HEK293 (cell line): ENCODE measurements around the gene UBR7.

Experiments used
- INSM2 ChIP-seq: fragments of 450-650 bp; formaldehyde crosslinking; IDR thresholded peaks from 2 replicates; pipeline ENCODE4 v1.5.1; 2016; ENCODE audit warnings: missing biosample characterization, missing genetic modification characterization
- KLF8 ChIP-seq: fragments of 450-650 bp; formaldehyde crosslinking; IDR thresholded peaks from 2 replicates; pipeline ENCODE4 v1.5.1; 2016; ENCODE audit warnings: missing biosample characterization, missing genetic modification characterization
- MEIS1 ChIP-seq: sonication (generic); formaldehyde crosslinking; IDR thresholded peaks from 2 replicates; pipeline ENCODE4 v1.8.1; 2022; ENCODE audit warnings: missing genetic modification reagents, mild to moderate bottlenecking, borderline replicate concordance
- MZF1 ChIP-seq: fragments of 450-650 bp; formaldehyde crosslinking; IDR thresholded peaks from 2 replicates; pipeline ENCODE4 v1.5.1; 2017; ENCODE audit warnings: missing biosample characterization, missing genetic modification characterization, borderline replicate concordance
- ZBTB44 ChIP-seq: fragments of 450-650 bp; IDR thresholded peaks from 2 replicates; pipeline ENCODE4 v1.5.1; 2018; ENCODE audit warnings: missing biosample characterization, mild to moderate bottlenecking, missing genetic modification characterization
- ZBTB6 ChIP-seq: fragments of 450-650 bp; formaldehyde crosslinking; IDR thresholded peaks from 2 replicates; pipeline ENCODE4 v1.5.1; 2017; ENCODE audit warnings: missing biosample characterization, missing genetic modification characterization
- ZBTB7A ChIP-seq: fragments of 450-650 bp; formaldehyde crosslinking; IDR thresholded peaks from 2 replicates; pipeline ENCODE4 v1.5.1; 2016; ENCODE audit warnings: low read depth, missing biosample characterization, missing genetic modification characterization
- ZIC2 ChIP-seq: fragments of 450-650 bp; formaldehyde crosslinking; IDR thresholded peaks from 2 replicates; pipeline ENCODE4 v1.5.1; 2016; ENCODE audit warnings: missing biosample characterization, missing genetic modification characterization
- ZNF114 ChIP-seq: fragments of 450-650 bp; formaldehyde crosslinking; IDR thresholded peaks from 2 replicates; pipeline ENCODE4 v1.5.0; 2017; ENCODE audit warnings: missing biosample characterization, missing genetic modification characterization
- ZNF121 ChIP-seq: fragments of 450-650 bp; formaldehyde crosslinking; IDR thresholded peaks from 2 replicates; pipeline ENCODE4 v1.5.1; 2016; ENCODE audit warnings: missing biosample characterization, missing genetic modification characterization
- ZNF214 ChIP-seq: fragments of 450-650 bp; formaldehyde crosslinking; IDR thresholded peaks from 2 replicates; pipeline ENCODE4 v1.5.1; 2017; ENCODE audit warnings: missing biosample characterization, mild to moderate bottlenecking, missing genetic modification characterization, borderline replicate concordance
- ZNF223 ChIP-seq: fragments of 450-650 bp; formaldehyde crosslinking; IDR thresholded peaks from 2 replicates; pipeline ENCODE4 v1.5.1; 2016; ENCODE audit warnings: missing biosample characterization, missing genetic modification characterization
- ZNF335 ChIP-seq: fragments of 450-650 bp; formaldehyde crosslinking; conservative IDR thresholded peaks from 2 replicates; pipeline ENCODE4 v1.5.1; 2016; ENCODE audit warnings: missing biosample characterization, missing genetic modification characterization
- ZNF501 ChIP-seq: fragments of 450-650 bp; formaldehyde crosslinking; IDR thresholded peaks from 2 replicates; pipeline ENCODE4 v1.5.1; 2016; ENCODE audit warnings: missing biosample characterization, missing genetic modification characterization
- ZNF521 ChIP-seq: fragments of 450-650 bp; formaldehyde crosslinking; IDR thresholded peaks from 2 replicates; pipeline ENCODE4 v1.5.1; 2017; ENCODE audit warnings: missing biosample characterization, mild to moderate bottlenecking, missing genetic modification characterization
- ZNF610 ChIP-seq: fragments of 450-650 bp; formaldehyde crosslinking; IDR thresholded peaks from 2 replicates; pipeline ENCODE4 v1.5.1; 2016; ENCODE audit warnings: missing biosample characterization, missing genetic modification characterization, borderline replicate concordance
- ZNF776 ChIP-seq: fragments of 450-650 bp; formaldehyde crosslinking; IDR thresholded peaks from 2 replicates; pipeline ENCODE4 v1.5.0; 2017; ENCODE audit warnings: missing biosample characterization, missing genetic modification characterization, borderline replicate concordance
- ZNF791 ChIP-seq: fragments of 450-650 bp; formaldehyde crosslinking; IDR thresholded peaks from 2 replicates; pipeline ENCODE4 v1.5.1; 2016; ENCODE audit warnings: missing biosample characterization, missing genetic modification characterization
- ZNF843 ChIP-seq: fragments of 450-650 bp; formaldehyde crosslinking; IDR thresholded peaks from 2 replicates; pipeline ENCODE4 v1.5.1; 2016; ENCODE audit warnings: missing biosample characterization, missing genetic modification characterization
- TF ChIP-seq, protein P1 (sequence below): fragments of 450-650 bp; formaldehyde crosslinking; IDR thresholded peaks from 2 replicates; pipeline ENCODE4 v1.5.0; 2017; ENCODE audit warnings: missing biosample characterization, missing genetic modification characterization, borderline replicate concordance
- TF ChIP-seq, protein P2 (sequence below): fragments of 450-650 bp; formaldehyde crosslinking; IDR thresholded peaks from 2 replicates; pipeline ENCODE4 v1.5.1; 2016; ENCODE audit warnings: missing biosample characterization, missing genetic modification characterization
- TF ChIP-seq, protein P3 (sequence below): fragments of 450-650 bp; formaldehyde crosslinking; IDR thresholded peaks from 2 replicates; pipeline ENCODE4 v1.5.1; 2016; ENCODE audit warnings: missing biosample characterization, missing genetic modification characterization
- TF ChIP-seq, protein P4 (sequence below): fragments of 450-650 bp; formaldehyde crosslinking; IDR thresholded peaks from 2 replicates; pipeline ENCODE4; 2016; ENCODE audit warnings: missing biosample characterization, missing genetic modification characterization
- TF ChIP-seq, protein P5 (sequence below): sonication (generic); formaldehyde crosslinking; IDR thresholded peaks from 2 replicates; pipeline ENCODE4 v1.8.1; 2022; ENCODE audit warnings: mild to moderate bottlenecking, moderate library complexity, missing genetic modification reagents

The UBR7 gene

DNA sequence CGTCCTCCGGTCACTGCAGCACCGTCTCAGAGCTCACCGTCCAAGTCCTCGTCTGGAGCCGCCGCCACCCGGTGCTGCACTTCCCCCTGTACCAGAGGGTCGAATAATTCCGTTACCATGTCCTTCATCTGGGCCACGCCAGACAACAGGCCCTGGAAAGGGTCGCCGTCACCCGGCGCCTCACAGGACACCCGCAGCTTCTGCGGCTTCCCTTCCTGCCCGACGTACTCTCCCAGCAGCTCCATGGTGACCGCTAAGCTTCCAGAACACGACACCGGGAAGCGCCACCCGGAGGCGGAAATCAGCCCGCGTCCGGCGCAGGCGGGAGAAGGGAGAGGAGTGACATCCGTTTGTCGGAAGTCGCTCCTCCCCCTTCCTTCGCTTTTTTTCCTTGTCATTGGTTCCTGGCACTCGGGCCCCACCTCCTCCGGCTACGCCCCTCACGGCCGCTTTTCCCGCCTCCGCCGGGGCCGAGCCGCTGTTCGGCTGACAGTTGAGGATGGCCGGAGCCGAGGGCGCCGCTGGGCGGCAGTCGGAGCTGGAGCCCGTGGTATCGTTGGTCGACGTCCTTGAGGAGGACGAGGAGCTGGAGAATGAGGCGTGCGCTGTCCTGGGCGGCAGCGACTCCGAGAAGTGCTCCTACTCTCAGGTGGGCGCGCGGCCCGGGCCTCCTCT lies at the start of gene UBR7, which contains the start of gene GON7 (continued):
- TF ChIP-seq KLF8 (tag by site-specific recombination) (peak; percentile 81; the same call in 1 of the 2 replicates), MZF1 (tag by site-specific recombination) (no peak), ZNF121 (tag by site-specific recombination) (no peak; the same call in 1 of the 2 replicates), ZBTB7A (tag by site-specific recombination) (no peak), INSM2 (tag by site-specific recombination) (peak; percentile 35; the same call in 1 of the 2 replicates), ZNF501 (tag by site-specific recombination) (peak; percentile 97), ZNF223 (no peak), ZNF610 (tag by site-specific recombination) (0 out of 2 replicates have a peak, but pooled peaks have one; percentile 18), ZNF521 (no peak), ZBTB44 (tag by site-specific recombination) (no peak), ZIC2 (tag by site-specific recombination) (peak; percentile 37; the same call in 1 of the 2 replicates), ZNF114 (no peak), MEIS1 (no peak), ZNF791 (tag by site-specific recombination) (no peak), ZNF214 (no peak), ZBTB6 (tag by site-specific recombination) (peak; percentile 82; the same call in 1 of the 2 replicates), ZNF335 (tag by site-specific recombination) (peak; percentile 94), ZNF776 (tag by site-specific recombination) (no peak), ZNF843 (no peak)
- TF ChIP-seq, protein P1, sequence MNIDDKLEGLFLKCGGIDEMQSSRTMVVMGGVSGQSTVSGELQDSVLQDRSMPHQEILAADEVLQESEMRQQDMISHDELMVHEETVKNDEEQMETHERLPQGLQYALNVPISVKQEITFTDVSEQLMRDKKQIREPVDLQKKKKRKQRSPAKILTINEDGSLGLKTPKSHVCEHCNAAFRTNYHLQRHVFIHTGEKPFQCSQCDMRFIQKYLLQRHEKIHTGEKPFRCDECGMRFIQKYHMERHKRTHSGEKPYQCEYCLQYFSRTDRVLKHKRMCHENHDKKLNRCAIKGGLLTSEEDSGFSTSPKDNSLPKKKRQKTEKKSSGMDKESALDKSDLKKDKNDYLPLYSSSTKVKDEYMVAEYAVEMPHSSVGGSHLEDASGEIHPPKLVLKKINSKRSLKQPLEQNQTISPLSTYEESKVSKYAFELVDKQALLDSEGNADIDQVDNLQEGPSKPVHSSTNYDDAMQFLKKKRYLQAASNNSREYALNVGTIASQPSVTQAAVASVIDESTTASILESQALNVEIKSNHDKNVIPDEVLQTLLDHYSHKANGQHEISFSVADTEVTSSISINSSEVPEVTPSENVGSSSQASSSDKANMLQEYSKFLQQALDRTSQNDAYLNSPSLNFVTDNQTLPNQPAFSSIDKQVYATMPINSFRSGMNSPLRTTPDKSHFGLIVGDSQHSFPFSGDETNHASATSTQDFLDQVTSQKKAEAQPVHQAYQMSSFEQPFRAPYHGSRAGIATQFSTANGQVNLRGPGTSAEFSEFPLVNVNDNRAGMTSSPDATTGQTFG (tag by site-specific recombination) = no peak
- TF ChIP-seq, protein P2, sequence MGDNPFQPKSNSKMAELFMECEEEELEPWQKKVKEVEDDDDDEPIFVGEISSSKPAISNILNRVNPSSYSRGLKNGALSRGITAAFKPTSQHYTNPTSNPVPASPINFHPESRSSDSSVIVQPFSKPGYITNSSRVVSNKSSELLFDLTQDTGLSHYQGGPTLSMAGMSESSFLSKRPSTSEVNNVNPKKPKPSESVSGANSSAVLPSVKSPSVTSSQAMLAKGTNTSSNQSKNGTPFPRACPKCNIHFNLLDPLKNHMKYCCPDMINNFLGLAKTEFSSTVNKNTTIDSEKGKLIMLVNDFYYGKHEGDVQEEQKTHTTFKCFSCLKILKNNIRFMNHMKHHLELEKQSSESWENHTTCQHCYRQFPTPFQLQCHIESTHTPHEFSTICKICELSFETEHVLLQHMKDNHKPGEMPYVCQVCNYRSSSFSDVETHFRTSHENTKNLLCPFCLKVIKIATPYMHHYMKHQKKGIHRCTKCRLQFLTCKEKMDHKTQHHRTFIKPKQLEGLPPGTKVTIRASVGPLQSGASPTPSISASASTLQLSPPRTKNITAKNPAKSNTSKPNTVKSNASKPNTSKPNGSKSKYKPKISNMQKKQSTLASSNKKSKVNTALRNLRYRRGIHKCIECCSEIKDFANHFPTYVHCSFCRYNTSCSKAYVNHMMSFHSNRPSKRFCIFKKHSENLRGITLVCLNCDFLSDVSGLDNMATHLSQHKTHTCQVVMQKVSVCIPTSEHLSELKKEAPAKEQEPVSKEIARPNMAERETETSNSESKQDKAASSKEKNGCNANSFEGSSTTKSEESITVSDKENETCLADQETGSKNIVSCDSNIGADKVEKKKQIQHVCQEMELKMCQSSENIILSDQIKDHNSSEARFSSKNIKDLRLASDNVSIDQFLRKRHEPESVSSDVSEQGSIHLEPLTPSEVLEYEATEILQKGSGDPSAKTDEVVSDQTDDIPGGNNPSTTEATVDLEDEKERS (tag by site-specific recombination) = no peak
- TF ChIP-seq, protein P3, sequence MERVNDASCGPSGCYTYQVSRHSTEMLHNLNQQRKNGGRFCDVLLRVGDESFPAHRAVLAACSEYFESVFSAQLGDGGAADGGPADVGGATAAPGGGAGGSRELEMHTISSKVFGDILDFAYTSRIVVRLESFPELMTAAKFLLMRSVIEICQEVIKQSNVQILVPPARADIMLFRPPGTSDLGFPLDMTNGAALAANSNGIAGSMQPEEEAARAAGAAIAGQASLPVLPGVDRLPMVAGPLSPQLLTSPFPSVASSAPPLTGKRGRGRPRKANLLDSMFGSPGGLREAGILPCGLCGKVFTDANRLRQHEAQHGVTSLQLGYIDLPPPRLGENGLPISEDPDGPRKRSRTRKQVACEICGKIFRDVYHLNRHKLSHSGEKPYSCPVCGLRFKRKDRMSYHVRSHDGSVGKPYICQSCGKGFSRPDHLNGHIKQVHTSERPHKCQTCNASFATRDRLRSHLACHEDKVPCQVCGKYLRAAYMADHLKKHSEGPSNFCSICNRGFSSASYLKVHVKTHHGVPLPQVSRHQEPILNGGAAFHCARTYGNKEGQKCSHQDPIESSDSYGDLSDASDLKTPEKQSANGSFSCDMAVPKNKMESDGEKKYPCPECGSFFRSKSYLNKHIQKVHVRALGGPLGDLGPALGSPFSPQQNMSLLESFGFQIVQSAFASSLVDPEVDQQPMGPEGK = no peak
- TF ChIP-seq, protein P4, sequence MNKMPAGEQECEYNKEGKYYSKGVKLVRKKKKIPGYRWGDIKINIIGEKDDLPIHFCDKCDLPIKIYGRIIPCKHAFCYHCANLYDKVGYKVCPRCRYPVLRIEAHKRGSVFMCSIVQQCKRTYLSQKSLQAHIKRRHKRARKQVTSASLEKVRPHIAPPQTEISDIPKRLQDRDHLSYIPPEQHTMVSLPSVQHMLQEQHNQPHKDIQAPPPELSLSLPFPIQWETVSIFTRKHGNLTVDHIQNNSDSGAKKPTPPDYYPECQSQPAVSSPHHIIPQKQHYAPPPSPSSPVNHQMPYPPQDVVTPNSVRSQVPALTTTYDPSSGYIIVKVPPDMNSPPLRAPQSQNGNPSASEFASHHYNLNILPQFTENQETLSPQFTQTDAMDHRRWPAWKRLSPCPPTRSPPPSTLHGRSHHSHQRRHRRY (tag by site-specific recombination) = no peak
- TF ChIP-seq, protein P5, sequence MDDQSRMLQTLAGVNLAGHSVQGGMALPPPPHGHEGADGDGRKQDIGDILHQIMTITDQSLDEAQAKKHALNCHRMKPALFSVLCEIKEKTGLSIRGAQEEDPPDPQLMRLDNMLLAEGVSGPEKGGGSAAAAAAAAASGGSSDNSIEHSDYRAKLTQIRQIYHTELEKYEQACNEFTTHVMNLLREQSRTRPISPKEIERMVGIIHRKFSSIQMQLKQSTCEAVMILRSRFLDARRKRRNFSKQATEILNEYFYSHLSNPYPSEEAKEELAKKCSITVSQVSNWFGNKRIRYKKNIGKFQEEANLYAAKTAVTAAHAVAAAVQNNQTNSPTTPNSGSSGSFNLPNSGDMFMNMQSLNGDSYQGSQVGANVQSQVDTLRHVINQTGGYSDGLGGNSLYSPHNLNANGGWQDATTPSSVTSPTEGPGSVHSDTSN (CRISPR knock-in tag) = 0 out of 2 replicates have a peak, but pooled peaks have one; percentile 48
